T-helper 2 cell treated with Interferon-gamma antibody and Interleukin-4, amounts not matched to agents 100 ng/mL and 5 ng/mL, for 36 hours (primary cell): Measurements from ENCODE around the gene NCOR2. TPM values are rescaled to one million over a fixed set of nuclear protein-coding genes. Genes with fewer than 3 reads are reported as not detected.

Source experiments
- intact Hi-C: fragments of 100-400 bp; cut with micrococcal nuclease; formaldehyde crosslinking; loops from one replicate; pipeline ENCODE4 v1.15.1; 2023
- total RNA-seq: library from RNA; stranded (reverse); gene quantifications from 2 replicates; pipeline ENCODE4 v1.2.3, GENCODE V29; 2022

The NCOR2 gene
- total RNA-seq, result 100 and 103 TPM in 2 replicates

DNA sequence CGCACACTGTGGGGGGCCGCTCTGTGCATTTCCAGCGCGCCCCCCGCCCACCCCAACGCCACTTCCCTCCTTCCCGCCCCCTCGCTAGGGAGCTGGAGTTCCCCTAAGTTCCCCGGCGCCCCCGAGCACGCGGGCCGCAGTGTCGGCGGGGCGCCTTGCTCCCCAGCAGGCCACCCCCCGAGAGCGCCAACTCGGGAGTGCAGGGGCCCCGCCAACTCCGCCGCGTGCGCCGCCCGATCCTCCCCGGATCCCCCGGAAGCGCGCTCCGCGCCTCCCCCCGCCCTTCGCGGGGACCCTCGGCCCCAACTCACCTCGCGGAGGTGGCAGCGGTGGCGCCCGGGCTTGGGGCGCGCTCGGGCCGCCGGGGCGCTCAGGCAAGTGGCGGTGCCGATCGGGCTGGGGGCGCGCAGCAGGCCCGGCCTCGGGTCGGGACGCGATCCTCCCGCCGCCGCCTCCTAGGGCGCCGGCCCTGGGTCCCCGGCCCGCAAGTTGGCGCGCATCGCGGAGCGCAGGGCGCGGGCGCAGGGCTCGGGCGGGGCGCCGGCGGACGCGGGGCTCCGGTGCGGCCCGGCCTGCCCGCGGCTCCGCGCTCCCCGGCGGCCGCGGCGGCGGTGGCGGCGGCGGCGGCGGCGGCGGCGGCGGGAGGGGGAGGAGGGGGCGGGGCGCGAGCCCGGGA lies at the start of gene NCOR2:
Gene NCOR2, minus strand, starts transcription at position 616 of the 676 bp plus-strand sequence. CDS start 72,361 bp downstream, outside the sequence.
- intact Hi-C loops, result loop anchor here (1.0 to 5.0 kb wide), 5 partner anchors 101 to 295 kb away; partner anchors contain the start of gene SCARB1

DNA sequence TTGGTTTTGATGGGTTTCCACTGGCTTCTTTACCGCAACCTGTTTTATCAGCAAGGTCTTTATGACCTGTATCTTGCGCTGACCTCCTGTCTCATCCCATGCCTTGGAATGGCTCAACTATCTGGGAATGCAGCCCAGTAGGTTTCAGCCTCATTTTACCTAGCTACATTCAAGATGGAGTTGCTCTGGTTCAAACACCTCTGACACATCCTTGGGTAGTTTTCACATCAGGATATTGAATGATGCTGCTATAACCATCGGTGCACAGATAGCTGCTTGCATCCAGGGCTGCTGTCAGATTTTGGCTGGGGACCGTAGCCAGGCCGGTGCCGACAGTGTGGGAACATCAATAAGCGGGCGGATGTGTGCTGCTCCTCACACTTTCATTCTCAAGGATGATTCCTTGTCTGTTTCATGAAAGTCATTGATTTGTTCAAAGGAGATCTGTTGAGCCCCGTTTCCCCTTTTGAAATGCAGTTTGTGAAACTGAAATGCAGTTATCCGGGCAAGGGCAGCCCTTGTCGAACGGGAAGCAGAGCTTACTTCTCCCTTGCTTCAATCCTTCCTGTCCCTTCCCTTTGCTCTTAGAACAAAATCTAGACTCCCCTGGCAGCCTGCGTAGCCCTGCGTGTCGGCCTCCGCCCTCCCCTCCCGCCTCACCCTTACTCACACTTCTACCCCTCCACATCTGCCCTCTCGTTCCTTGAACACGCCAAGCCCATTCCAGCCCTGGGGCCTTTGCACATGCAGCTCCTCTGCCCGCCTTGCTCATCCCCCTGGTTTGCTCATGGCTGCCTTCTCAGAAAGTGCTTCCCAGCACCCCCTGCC lies 49.2 kb upstream of the NCOR2 start:
- intact Hi-C loops, result no loop called here

- intact Hi-C loops, result no loop called here
Measured at GRCh38 chr12:124614512-124615292, 47.3 kb upstream of the NCOR2 start.

- intact Hi-C loops, result no loop called here
Measured at GRCh38 chr12:124613151-124613585, 45.8 kb upstream of the NCOR2 start.

DNA sequence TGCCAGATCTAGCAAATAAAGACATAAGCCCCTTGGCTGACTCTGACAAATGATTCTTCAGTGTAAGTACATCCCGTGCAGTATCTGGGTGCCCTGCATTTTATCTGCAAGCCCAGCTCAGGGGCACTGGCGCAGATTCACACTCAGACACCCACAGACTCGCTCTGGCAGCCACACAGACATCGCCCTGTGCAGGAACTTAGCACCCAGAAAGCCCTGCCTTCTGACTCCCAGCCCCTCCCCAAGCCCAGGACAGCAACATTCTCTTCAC lies 44.9 kb upstream of the NCOR2 start:
- intact Hi-C loops, result no loop called here

DNA sequence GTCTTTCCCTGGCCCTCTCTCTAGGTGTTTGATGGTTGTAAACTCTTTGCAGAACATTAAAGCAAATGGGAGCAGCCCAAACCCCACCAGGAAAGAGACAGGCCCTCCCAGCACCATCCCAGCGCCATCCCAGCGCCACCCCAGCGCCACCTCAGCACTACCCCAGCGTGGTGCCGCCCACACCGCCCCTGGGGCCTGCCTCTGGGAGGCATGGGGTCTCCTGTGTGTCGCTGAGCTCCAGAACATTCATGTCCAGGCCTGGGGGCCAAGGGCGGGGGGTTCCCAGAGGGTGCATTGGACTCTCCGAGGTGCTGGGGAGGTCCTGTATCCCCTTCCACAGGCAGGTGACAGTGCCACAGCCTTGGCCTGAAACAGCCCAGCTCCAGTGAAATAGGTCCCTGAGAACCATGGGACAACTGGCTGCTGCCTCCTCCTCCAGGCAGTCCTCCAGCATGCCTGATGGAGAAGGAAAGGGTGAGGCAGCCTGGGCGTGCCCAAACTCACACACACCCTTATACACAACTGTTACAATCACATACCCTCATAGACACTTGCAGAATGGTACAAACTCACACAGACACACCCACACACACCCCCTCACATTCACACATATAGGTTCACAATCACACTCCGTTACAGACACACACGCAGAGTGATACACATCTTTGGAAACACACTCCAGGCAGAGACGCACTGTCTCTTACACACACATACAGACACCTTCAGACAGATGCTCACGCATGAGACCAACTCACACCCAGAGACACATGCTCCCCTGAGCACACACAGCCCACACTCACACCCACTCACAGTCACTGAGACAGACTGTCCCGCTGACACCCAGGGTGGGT lies 44.4 kb upstream of the NCOR2 start:
- intact Hi-C loops, result no loop called here

GRCh38 chr12:124610629-124611558 lies 43.5 kb upstream of the NCOR2 start:
- intact Hi-C loops, result no loop called here

DNA sequence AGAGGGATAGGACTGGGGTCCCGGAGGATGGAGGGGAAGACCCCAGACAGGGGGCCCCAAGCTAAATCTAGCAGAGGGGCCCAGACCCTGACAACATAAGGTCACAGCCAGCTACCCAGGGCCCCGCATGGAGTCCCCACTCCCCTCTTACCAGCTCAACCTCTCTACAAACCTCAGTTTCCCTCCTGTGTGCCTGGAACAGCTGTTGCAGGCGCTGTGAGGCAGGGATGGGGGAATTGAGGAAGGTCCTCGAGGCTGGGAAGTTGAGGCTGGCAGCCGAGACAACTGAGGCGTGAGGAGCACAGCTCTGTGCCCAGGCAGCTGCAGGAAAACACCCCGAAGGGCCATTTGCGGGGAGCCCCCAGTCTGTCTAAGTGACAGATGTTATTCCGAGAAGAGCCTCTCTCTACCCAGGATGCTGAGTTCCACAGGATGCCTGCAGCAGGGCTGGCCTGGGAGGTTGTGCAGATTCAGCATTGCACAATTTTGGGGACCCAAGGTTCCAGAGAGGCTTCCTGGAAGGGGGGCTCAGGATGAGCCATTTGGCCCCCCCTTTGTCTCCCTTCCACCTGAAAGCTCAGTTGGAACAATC lies 42.7 kb upstream of the NCOR2 start:
- intact Hi-C loops, result no loop called here

- intact Hi-C loops, result no loop called here
Measured at GRCh38 chr12:124609041-124609989, 41.9 kb upstream of the NCOR2 start.

DNA sequence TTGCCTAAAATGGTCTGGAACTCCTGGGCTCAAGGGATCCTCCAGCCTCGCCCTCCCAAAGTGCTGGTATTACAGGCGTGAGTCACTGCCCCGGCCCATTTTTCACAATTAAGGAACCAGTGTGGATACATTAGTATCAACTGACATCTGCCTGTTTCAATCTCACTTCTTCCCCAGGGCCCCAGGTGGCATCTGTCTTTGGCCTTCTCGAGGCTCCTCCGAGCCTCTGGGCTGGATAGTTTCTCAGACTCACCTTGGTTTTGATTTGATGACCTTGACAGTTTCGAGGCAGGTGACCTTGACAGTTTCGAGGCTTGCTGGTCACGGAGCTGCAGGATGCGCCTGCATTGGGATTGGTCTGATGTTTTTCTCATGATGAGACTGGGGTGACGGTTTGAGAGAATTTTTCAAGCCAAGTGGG lies 41.0 kb upstream of the NCOR2 start:
- intact Hi-C loops, result no loop called here

GRCh38 chr12:124607681-124608425 lies 40.4 kb upstream of the NCOR2 start:
- intact Hi-C loops, result no loop called here

GRCh38 chr12:124605883-124606774 lies 38.7 kb upstream of the NCOR2 start:
- intact Hi-C loops, result no loop called here

DNA sequence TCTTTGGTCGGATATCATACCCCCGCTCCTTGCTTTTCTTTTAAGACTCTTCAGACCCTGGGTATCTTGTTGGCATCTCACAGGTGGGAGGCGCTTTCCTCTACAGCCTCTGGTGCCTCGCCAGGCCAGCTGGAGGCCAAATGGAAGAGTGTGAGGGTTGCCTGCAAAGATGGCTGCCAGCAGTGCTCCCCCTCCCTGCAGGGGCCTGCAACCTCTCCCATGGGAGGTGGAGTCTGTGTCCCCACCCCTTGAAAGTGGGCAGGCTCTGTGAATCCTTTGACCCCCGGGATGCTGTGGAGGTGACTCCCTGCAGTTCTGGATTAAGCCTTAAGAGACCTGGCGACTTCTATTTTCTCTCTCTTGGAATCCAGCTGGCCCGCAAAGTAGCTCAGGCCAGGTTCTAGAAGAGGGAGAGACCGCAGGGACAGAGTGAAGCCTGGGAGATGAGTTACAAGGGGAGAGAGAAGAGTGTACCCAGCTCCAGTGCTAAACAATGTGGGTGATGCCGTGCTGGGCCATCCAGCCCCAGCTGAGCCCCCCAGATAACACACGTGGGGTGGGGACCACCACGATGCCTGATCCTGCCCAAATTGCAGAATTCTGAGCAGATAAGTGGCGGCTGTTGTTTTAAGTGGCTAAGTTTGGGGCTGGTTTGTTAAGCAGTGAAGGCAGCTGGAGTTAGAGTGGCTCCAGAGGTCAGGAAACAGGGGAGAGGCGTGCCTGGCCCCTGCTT lies 37.9 kb upstream of the NCOR2 start:
- intact Hi-C loops, result no loop called here

DNA sequence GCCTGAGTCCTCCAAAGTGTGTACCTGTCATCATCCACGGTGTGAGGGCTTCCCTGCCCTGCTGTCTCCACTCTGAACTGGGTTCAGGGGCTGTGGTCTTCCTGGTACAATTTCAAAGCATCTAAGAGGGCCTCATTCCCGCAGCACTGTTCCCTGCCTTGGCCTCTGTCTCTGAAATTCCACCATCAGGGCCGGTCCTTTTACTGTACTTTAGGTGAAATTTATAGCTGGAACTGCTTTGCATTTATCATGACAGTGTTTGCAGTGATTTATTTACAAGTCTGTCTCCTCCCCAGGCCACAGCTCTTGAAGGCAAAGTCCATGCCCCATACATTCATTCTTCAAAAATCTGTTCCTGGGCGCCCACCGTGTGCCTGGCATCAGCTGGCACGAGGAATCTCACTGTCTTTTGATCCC lies 36.9 kb upstream of the NCOR2 start:
- intact Hi-C loops, result no loop called here

GRCh38 chr12:124603831-124604251 lies 36.4 kb upstream of the NCOR2 start:
- intact Hi-C loops, result no loop called here

- intact Hi-C loops, result no loop called here
Measured at GRCh38 chr12:124603100-124603541, 35.7 kb upstream of the NCOR2 start.
